Endothelial cell of umbilical vein (primary cell): ENCODE data around the gene BZW1.

Experiments used
- POLR2A ChIP-seq: IDR thresholded peaks from 2 replicates; pipeline ENCODE4 v1.6.1; 2012; ENCODE audit warnings: low read depth, mild to moderate bottlenecking, control low read depth, low read length
- POLR2AphosphoS5 ChIP-seq: IDR thresholded peaks from 2 replicates; pipeline ENCODE4 v1.6.1; 2012; ENCODE audit warnings: low read depth, mild to moderate bottlenecking, control low read depth, low read length, moderate library complexity; ENCODE audit not compliant: insufficient read depth
- TF ChIP-seq, protein P1 (sequence below), 2 donors: IDR thresholded peaks; 1 replicate in 1 of 2; 2 replicates in 1 of 2; pipeline ENCODE4 v1.5.1; 2011; ENCODE audit warnings: low read length in 2 of 2, mild to moderate bottlenecking in 2 of 2, moderate library complexity in 2 of 2, control low read depth in 1 of 2, inconsistent platforms in 1 of 2, low read depth in 1 of 2; ENCODE audit not compliant: insufficient read depth in 1 of 2; ENCODE audit errors: extremely low read depth in 1 of 2

DNA sequence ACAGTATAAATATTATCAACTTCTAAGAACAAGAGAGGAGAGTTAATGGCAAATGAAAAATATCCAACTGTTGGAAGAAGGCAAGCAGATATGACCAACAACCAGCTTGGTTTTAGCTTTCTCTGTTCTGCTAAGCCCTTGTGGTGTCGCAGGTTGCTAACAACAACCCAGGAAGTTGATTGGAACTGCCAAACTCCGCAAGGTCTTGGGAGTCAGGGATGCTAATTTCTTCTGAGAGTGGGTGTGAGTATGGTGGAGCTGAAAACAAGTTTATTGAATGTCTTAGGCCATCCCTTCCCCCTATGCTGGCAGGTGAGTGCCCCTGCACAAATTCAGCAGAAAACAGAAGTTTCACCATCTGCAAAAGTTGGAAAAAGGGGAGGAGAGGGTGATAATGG is 17.5 kb downstream of the BZW1 start:
- TF ChIP-seq POLR2AphosphoS5: no peak
- TF ChIP-seq, protein P1, sequence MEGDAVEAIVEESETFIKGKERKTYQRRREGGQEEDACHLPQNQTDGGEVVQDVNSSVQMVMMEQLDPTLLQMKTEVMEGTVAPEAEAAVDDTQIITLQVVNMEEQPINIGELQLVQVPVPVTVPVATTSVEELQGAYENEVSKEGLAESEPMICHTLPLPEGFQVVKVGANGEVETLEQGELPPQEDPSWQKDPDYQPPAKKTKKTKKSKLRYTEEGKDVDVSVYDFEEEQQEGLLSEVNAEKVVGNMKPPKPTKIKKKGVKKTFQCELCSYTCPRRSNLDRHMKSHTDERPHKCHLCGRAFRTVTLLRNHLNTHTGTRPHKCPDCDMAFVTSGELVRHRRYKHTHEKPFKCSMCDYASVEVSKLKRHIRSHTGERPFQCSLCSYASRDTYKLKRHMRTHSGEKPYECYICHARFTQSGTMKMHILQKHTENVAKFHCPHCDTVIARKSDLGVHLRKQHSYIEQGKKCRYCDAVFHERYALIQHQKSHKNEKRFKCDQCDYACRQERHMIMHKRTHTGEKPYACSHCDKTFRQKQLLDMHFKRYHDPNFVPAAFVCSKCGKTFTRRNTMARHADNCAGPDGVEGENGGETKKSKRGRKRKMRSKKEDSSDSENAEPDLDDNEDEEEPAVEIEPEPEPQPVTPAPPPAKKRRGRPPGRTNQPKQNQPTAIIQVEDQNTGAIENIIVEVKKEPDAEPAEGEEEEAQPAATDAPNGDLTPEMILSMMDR (IDR thresholded peaks at IDR 0.05; ENCODE audit: extremely low read depth in 1 of 2, insufficient read depth in 1 of 2, low read depth in 1 of 2, low read length in 2 of 2): no peak
- TF ChIP-seq POLR2A: no peak
